ENCODE measurements around the gene CACNG8.
"Not testable (repeated sequence)": the region's sequence is repeated elsewhere in the genome, so short reads cannot be mapped to it uniquely, and the experiment has no call there.

The CACNG8 gene

DNA sequence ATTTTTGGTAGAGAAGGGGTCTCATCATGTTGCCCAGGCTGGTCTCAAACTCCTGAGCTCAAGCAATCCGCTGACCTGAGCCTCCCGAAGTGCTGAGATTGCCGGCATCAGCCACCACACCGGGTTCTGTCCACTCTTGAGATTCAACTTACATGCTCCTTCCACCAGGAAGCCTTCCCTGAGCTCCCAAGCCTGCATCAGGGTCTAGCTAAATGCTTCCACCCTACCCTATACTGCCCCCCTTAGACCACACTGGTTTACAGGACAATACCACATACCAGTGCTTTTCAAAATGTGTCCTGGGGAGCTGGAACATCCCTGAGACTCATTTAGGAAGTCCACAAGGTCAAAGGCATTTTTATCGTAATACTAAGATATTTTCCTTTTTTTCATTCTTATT lies 15.1 kb upstream of the CACNG8 start:
- DNase-seq (ENCODE audit: extremely low read depth, insufficient read length) = no peak
- TF ChIP-seq, protein P1, sequence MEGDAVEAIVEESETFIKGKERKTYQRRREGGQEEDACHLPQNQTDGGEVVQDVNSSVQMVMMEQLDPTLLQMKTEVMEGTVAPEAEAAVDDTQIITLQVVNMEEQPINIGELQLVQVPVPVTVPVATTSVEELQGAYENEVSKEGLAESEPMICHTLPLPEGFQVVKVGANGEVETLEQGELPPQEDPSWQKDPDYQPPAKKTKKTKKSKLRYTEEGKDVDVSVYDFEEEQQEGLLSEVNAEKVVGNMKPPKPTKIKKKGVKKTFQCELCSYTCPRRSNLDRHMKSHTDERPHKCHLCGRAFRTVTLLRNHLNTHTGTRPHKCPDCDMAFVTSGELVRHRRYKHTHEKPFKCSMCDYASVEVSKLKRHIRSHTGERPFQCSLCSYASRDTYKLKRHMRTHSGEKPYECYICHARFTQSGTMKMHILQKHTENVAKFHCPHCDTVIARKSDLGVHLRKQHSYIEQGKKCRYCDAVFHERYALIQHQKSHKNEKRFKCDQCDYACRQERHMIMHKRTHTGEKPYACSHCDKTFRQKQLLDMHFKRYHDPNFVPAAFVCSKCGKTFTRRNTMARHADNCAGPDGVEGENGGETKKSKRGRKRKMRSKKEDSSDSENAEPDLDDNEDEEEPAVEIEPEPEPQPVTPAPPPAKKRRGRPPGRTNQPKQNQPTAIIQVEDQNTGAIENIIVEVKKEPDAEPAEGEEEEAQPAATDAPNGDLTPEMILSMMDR (IDR thresholded peaks at IDR 0.05; ENCODE audit: insufficient read depth, low read length, poor library complexity, severe bottlenecking) = no peak
- no peaks in the 10 kb centered on the region for H3K27me3 ChIP-seq (replicated peaks; ENCODE audit: control insufficient read depth, insufficient read depth, low read length)

DNA sequence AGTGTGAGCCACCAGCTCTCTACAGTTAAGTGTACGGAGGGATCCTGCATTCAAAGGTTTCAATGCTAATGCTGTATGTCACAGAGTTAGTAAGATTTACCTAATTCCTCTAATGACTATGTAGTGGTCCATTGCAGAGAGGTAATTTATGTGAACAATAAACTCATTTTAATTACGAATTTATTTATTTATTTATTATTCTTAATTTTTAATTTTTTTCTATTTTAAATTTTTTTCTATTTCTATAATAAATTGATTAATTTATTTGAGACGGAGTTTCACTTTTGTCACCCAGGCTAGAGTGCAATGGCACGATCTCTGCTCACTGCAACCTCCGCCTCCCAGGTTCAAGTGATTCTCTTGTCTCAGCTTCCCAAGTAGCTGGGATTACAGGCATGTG lies 14.1 kb upstream of the CACNG8 start:
- not testable (repeated sequence) for H3K4me3 ChIP-seq (replicated peaks; ENCODE audit: low read depth, low read length); DNase-seq (ENCODE audit: extremely low read depth, insufficient read length); H3K27me3 ChIP-seq (replicated peaks; ENCODE audit: control insufficient read depth, insufficient read depth, low read length); H3K36me3 ChIP-seq (ENCODE audit: control insufficient read depth, insufficient read depth, low read length)

More for the DNA sequence above, 15.1 kb upstream of the CACNG8 start:
- Histone ChIP-seq H3K4me3 (replicated peaks; ENCODE audit: low read depth, low read length) (no peak overlapping the region), H3K36me3 (ENCODE audit: control insufficient read depth, insufficient read depth, low read length) (no peaks in the 10 kb centered on the region)

DNA sequence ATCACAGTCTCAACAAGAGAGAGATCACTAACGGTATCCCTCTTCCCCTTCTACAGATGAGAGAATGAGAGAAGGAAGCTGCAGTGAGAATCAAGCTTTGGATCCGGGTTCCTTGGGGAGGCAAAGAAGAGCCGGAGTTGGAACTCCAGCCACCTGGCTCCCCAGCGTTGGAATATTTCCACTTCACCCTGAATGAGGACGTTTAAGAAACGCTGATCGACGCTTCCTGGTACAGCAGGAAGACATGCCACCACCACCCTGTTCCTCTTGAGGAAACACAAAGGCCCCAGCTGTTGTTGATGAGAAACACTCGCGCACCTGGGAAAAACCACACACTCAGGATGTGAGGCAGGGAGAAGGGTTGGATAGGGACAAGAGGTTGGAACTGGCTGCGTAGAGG lies 11.3 kb upstream of the CACNG8 start:
- Histone ChIP-seq H3K4me3 (replicated peaks; ENCODE audit: low read depth, low read length) (no peak overlapping the region), H3K27me3 (replicated peaks; ENCODE audit: control insufficient read depth, insufficient read depth, low read length) (no peaks in the 10 kb centered on the region), H3K36me3 (ENCODE audit: control insufficient read depth, insufficient read depth, low read length) (no peaks in the 10 kb centered on the region)
- TF ChIP-seq, protein P1 (IDR thresholded peaks at IDR 0.05; ENCODE audit: insufficient read depth, low read length, poor library complexity, severe bottlenecking) = no peak
- no peak for DNase-seq (ENCODE audit: extremely low read depth, insufficient read length)

DNA sequence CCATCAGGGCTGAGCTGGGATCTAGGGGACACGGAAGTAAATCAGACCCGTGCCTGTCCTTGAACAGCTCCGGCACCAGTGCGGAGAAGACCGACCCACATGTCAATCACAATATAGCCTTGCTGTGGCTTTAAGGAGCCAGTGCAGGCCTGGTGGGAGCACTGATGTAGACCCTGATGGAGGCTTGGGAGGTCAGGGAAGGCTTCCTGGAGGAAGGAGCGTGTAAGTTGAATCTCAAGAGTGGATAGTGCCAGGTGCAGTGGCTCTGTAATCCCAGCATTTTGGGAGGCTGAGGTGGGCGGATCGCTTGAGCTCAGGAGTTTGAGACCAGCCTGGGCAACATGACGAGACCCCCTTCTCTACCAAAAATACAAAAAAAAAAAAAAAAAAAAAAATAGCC lies 10.8 kb upstream of the CACNG8 start:
- TF ChIP-seq, protein P1 (IDR thresholded peaks at IDR 0.05; ENCODE audit: insufficient read depth, low read length, poor library complexity, severe bottlenecking) = no peak
- Histone ChIP-seq H3K27me3 (replicated peaks; ENCODE audit: control insufficient read depth, insufficient read depth, low read length) (no peaks in the 10 kb centered on the region), H3K36me3 (ENCODE audit: control insufficient read depth, insufficient read depth, low read length) (no peaks in the 10 kb centered on the region), H3K4me3 (replicated peaks; ENCODE audit: low read depth, low read length) (no peak overlapping the region)
- no peak for DNase-seq (ENCODE audit: extremely low read depth, insufficient read length)

DNA sequence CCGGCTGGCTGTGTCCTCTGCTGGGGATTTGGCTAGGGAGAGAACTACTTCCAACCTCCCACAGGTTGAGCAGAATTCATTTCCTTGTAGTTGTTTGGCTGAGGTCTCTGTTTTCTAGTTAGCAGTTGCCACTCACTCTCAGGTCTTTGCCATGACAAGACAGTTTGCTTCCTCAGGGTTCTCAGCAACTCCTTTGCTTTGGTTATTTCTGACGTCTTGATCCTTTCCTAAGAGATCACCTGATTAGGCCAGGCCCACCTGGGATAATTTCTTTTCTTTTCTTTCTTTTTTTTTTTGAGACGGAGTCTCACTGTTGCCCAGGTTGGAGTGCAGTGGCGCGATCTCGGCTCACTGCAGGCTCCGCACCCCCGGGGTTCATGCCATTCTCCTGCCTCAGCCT lies 9.4 kb upstream of the CACNG8 start:
- TF ChIP-seq, protein P1 (IDR thresholded peaks at IDR 0.05; ENCODE audit: insufficient read depth, low read length, poor library complexity, severe bottlenecking) = no peak
- no peak for DNase-seq (ENCODE audit: extremely low read depth, insufficient read length)
- Histone ChIP-seq H3K36me3 (ENCODE audit: control insufficient read depth, insufficient read depth, low read length) (no peaks in the 10 kb centered on the region), H3K27me3 (replicated peaks; ENCODE audit: control insufficient read depth, insufficient read depth, low read length) (no peaks in the 10 kb centered on the region), H3K4me3 (replicated peaks; ENCODE audit: low read depth, low read length) (no peak overlapping the region)

DNA sequence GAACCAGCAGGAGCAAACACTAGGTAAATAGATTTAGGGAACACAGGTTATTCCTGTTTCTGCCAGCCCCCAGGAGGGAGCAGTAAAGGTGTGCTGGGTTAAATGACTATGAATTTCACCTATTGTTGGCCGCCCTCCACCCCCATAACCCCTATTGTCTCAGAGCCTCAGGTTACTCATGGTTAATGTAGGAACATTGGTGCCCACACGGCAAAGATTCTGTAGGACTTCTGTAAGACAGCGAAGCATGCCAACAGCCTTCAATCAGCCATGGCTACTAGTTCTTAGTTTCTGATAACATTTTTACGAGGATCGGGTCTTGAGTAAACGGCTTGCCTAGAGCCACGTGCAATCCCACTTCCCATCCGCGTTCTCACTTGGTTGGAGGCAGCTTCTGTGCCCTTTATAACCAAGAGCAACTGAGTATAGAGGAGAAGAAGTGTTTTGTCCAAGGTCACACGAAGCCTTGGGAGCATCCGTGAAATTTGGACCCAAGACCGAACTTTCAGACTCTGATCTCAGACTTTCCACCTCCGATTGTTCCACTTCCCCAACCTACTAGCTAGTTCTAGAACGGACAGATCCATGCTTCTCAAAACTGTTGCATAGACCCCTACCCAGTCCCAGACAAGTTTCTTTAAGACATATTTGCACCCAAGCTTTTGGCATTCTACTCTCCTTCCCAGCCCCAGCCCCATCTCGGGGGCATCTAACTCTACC lies 5.1 kb upstream of the CACNG8 start:
- Histone ChIP-seq H3K36me3 (ENCODE audit: control insufficient read depth, insufficient read depth, low read length) (no peaks in the 10 kb centered on the region), H3K4me3 (replicated peaks; ENCODE audit: low read depth, low read length) (no peak overlapping the region), H3K27me3 (replicated peaks; ENCODE audit: control insufficient read depth, insufficient read depth, low read length) (no peaks in the 10 kb centered on the region)
- no peak for DNase-seq (ENCODE audit: extremely low read depth, insufficient read length)
- TF ChIP-seq, protein P1 (IDR thresholded peaks at IDR 0.05; ENCODE audit: insufficient read depth, low read length, poor library complexity, severe bottlenecking) = no peak
